B cell (primary cell): ENCODE data around the gene SH3BP2. TPM values are rescaled to one million over a fixed set of nuclear protein-coding genes. Genes with fewer than 3 reads are reported as not detected.

Source experiments
- ATAC-seq: fragments of 200-7000 bp; cut with Tn5 transposase; one replicate; pipeline ENCODE4 v1.10.0; 2021; ENCODE audit warnings: low read depth, mild to moderate bottlenecking, moderate number of reproducible peaks, moderate library complexity
- CTCF ChIA-PET: fragments of 350-600 bp; sonication (Branson Sonifier 250); formaldehyde crosslinking; loops from one replicate; lab custom pipeline; 2021; ENCODE audit warnings: antibody characterized with exemption, inconsistent platforms; lab: Charles Lee
- POLR2A ChIA-PET: fragments of 350-600 bp; sonication (Branson Sonifier 250); formaldehyde crosslinking; loops from one replicate; lab custom pipeline; 2021; ENCODE audit warnings: antibody characterized with exemption; lab: Charles Lee
- DNase-seq: peaks from one replicate; pipeline ENCODE4 v3.0.0; 2013
- H2AFZ ChIP-seq: 2 replicates; pipeline ENCODE4 v1.6.1; 2012; ENCODE audit warnings: mild to moderate bottlenecking, low read depth, low read length; ENCODE audit not compliant: insufficient read depth, poor library complexity, severe bottlenecking
- H3K27ac ChIP-seq, 2 donors: 1 replicate in 1 of 2; 2 replicates in 1 of 2; pipeline ENCODE4 v1.5.1; 2012 to 2013; ENCODE audit warnings: low read length in 2 of 2, mild to moderate bottlenecking in 2 of 2, moderate library complexity in 1 of 2
- H3K27me3 ChIP-seq, 4 experiments: fragments of 200-600 bp in 1 of 4; sonication (generic) in 1 of 4; replicated peaks in 1 of 4; 1 replicate in 2 of 4; 2 replicates in 2 of 4; pipeline versions ENCODE4 v1.6.1 to v1.7.0; 2013 to 2016; ENCODE audit warnings: low read length in 3 of 4, mild to moderate bottlenecking in 2 of 4, mixed read lengths in 1 of 4, moderate library complexity in 1 of 4; ENCODE audit not compliant: insufficient read depth in 4 of 4, control insufficient read depth in 3 of 4; ENCODE audit errors: control extremely low read depth in 1 of 4
- H3K36me3 ChIP-seq, 2 experiments: replicated peaks in 1 of 2; 1 replicate in 1 of 2; 2 replicates in 1 of 2; pipeline versions ENCODE4 v1.6.1 to v1.7.1; 2013; ENCODE audit warnings: low read length in 1 of 2; ENCODE audit not compliant: insufficient read depth in 2 of 2, control insufficient read depth in 1 of 2; ENCODE audit errors: control extremely low read depth in 1 of 2, extremely low read depth in 1 of 2
- H3K4me1 ChIP-seq, 2 donors: fragments of 200-600 bp in 1 of 2; sonication (generic) in 1 of 2; 1 replicate in 1 of 2; 2 replicates in 1 of 2; pipeline versions ENCODE4 v1.5.1 to v1.6.1; 2013 to 2017; ENCODE audit warnings: low read length in 2 of 2; ENCODE audit not compliant: control insufficient read depth in 2 of 2, insufficient read depth in 2 of 2
- H3K4me2 ChIP-seq: replicated peaks from 2 replicates; pipeline ENCODE3; 2012; ENCODE audit warnings: mild to moderate bottlenecking, low read depth, low read length; ENCODE audit not compliant: poor library complexity, severe bottlenecking
- H3K4me3 ChIP-seq, 5 experiments: fragments of 200-600 bp in 1 of 5; sonication (generic) in 1 of 5; 1 replicate in 3 of 5; 2 replicates in 2 of 5; pipeline versions ENCODE4 v1.5.1 to v1.7.0; 2011 to 2016; ENCODE audit warnings: low read length in 4 of 5, mild to moderate bottlenecking in 4 of 5, low read depth in 2 of 5, control low read depth in 1 of 5, moderate library complexity in 1 of 5; ENCODE audit not compliant: insufficient read depth in 1 of 5; ENCODE audit errors: control extremely low read depth in 1 of 5, extremely low read depth in 1 of 5
- H3K79me2 ChIP-seq: fragments of 200-600 bp; sonication (generic); one replicate; pipeline ENCODE4 v1.6.0; 2016; ENCODE audit warnings: low read length; ENCODE audit not compliant: control insufficient read depth, insufficient read depth
- H3K9ac ChIP-seq: fragments of 200-600 bp; sonication (generic); 2 replicates; pipeline ENCODE4 v1.6.1; 2017; ENCODE audit warnings: mild to moderate bottlenecking, low read length, moderate library complexity
- H3K9me3 ChIP-seq, 3 donors: one replicate each; pipeline versions ENCODE4 v1.6.1 to v1.7.1; 2013; ENCODE audit warnings: low read length in 2 of 3; ENCODE audit not compliant: control insufficient read depth in 2 of 3, insufficient read depth in 1 of 3; ENCODE audit errors: control extremely low read depth in 1 of 3
- H4K20me1 ChIP-seq: 2 replicates; pipeline ENCODE4 v1.6.0; 2012; ENCODE audit warnings: mild to moderate bottlenecking, low read length; ENCODE audit not compliant: insufficient read depth, control insufficient read depth, poor library complexity, severe bottlenecking
- H3K27ac Mint-ChIP-seq: one replicate; pipeline ENCODE4 v1.8.0; 2021; ENCODE audit warnings: mixed read lengths
- H3K27me3 Mint-ChIP-seq: one replicate; pipeline ENCODE4 v1.8.0; 2021; ENCODE audit warnings: mixed read lengths
- H3K4me1 Mint-ChIP-seq: one replicate; pipeline ENCODE4 v1.8.0; 2021; ENCODE audit warnings: mixed read lengths
- H3K4me3 Mint-ChIP-seq: one replicate; pipeline ENCODE4 v1.8.0; 2021; ENCODE audit warnings: mixed read lengths
- H3K9me3 Mint-ChIP-seq: one replicate; pipeline ENCODE4 v1.8.0; 2022; ENCODE audit warnings: mixed read lengths; ENCODE audit not compliant: insufficient read depth
- CTCF ChIP-seq: fragments of 200-600 bp; IDR thresholded peaks from one replicate; pipeline ENCODE4 v1.8.0; 2022; ENCODE audit warnings: antibody characterized with exemption, mild to moderate bottlenecking
- EZH2 ChIP-seq: IDR thresholded peaks from 2 replicates; pipeline ENCODE4 v1.6.1; 2012; ENCODE audit warnings: borderline replicate concordance, low read depth, mild to moderate bottlenecking, moderate library complexity, low read length; ENCODE audit not compliant: insufficient read depth, poor library complexity, severe bottlenecking
- WGBS: methylation state at CpG from one replicate; pipeline ENCODE4 v1.1.5; 2013; ENCODE audit warnings: missing lambda C conversion rate; ENCODE audit not compliant: insufficient coverage; 5-methylcytosine and 5-hydroxymethylcytosine counted together
- intact Hi-C: fragments of 100-400 bp; cut with micrococcal nuclease; formaldehyde crosslinking; loops from one replicate; pipeline ENCODE4 v1.10.0; 2022
- polyA plus RNA-seq: library from polyadenylated mRNA; depleted of rRNA; stranded (reverse); fragments of >200 nt; gene quantifications from 2 replicates; pipeline ENCODE4 v1.2.3, GENCODE V29; 2012
- total RNA-seq, 2 donors: library from RNA; stranded (reverse); fragments of 120-200 nt in 1 of 2; gene quantifications; 1 replicate in 1 of 2; 2 replicates in 1 of 2; pipeline versions ENCODE4 v1.2.3 to v1.2.4, GENCODE V29; 2013 to 2022

SH3BP2 gene
- total and polyA plus RNA-seq, 2 donors (not counting 1 experiment from before 2014, with no cell fraction given) = 30.8 to 219 TPM

DNA sequence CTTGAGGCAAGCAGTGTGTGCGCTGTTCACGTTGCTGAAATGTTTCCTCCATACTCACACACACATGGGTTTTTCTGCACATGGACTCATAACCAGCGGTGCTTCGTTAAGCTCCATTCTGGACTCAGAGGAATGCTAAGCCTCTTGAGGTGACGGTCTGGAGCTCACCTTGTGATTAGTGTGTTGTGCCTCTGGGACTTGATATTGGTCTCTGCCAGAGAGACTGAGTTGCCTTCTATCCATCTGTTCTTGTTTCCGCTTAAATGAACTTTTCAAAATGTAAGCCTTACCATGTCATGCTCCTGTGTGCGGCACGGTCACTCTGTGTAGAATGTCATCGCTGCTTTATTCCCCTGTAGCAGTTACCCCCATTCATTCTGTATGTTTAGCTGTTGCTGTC lies 93.3 kb downstream of the SH3BP2 start:
- ChIA-PET CTCF (no interaction called here), POLR2A (no interaction called here)
- Histone ChIP-seq H3K9me3 (no peaks in the 10 kb centered on the region), H4K20me1 (peaks cover 81% of the 10 kb centered on the region), H2AFZ (no peak overlapping the region), H3K9ac (no peak overlapping the region), H3K27me3 (no peaks in the 10 kb centered on the region), H3K4me2 (no peak overlapping the region), H3K4me3 (no peak overlapping the region), H3K36me3 (peaks cover 24 to 84% of the 10 kb centered on the region in 2 experiments), H3K4me1 (no peaks in the 10 kb centered on the region), H3K79me2 (peaks cover 84% of the 10 kb centered on the region), H3K27ac (no peak overlapping the region)
- no peaks in the 10 kb centered on the region for H3K27me3 Mint-ChIP-seq
- no peak overlapping the region for H3K27ac Mint-ChIP-seq
- no peaks in the 10 kb centered on the region for H3K4me1 Mint-ChIP-seq
- no peak overlapping the region for H3K4me3 Mint-ChIP-seq
- DNase-seq (no peak), ATAC-seq (no peak)
- no peak for TF ChIP-seq EZH2
- no peak for TF ChIP-seq CTCF
- H3K9me3 Mint-ChIP-seq = no peaks in the 10 kb centered on the region
- WGBS = 99% methylated on average over 8 of the region's 9 CpGs
- intact Hi-C loops = no loop called here

GRCh38 chr4:2886622-2887021 lies 93.7 kb downstream of the SH3BP2 start:
- DNase-seq (no peak), ATAC-seq (no peak)
- CTCF ChIA-PET = no interaction called here
- Histone ChIP-seq H3K36me3 (peaks cover 22 to 82% of the 10 kb centered on the region in 2 experiments), H3K4me2 (no peak overlapping the region), H3K27ac (no peak overlapping the region), H3K27me3 (no peaks in the 10 kb centered on the region), H3K9me3 (no peaks in the 10 kb centered on the region), H4K20me1 (peaks cover 81% of the 10 kb centered on the region), H3K4me1 (no peaks in the 10 kb centered on the region), H3K4me3 (no peak overlapping the region), H2AFZ (no peak overlapping the region), H3K79me2 (peaks cover 88% of the 10 kb centered on the region), H3K9ac (no peak overlapping the region)
- intact Hi-C loops = no loop called here
- Mint-ChIP-seq H3K27me3 (no peaks in the 10 kb centered on the region), H3K27ac (no peak overlapping the region), H3K9me3 (no peaks in the 10 kb centered on the region), H3K4me3 (no peak overlapping the region), H3K4me1 (peaks cover 1% of the 10 kb centered on the region)
- TF ChIP-seq EZH2 (no peak), CTCF (no peak)
- POLR2A ChIA-PET = no interaction called here
- WGBS = 100% methylated on average over 3 of the region's 6 CpGs
